Liver (tissue), 3 donors: ENCODE data around the gene RSPO4.

Experiments used
- GABPA ChIP-seq, 2 donors: IDR thresholded peaks in 1 of 2; conservative IDR thresholded peaks in 1 of 2; 2 replicates each; pipeline ENCODE4 v1.6.1; 2016; ENCODE audit warnings: antibody characterized with exemption in 2 of 2, mild to moderate bottlenecking in 1 of 2, moderate library complexity in 1 of 2
- TAF1 ChIP-seq: conservative IDR thresholded peaks from 2 replicates; pipeline ENCODE4 v1.6.1; 2016; ENCODE audit warnings: antibody characterized with exemption, mild to moderate bottlenecking
- YY1 ChIP-seq: IDR thresholded peaks from 2 replicates; pipeline ENCODE4 v1.6.1; 2016; ENCODE audit warnings: antibody characterized with exemption, mild to moderate bottlenecking
- TF ChIP-seq, protein P1 (sequence below): fragments of 150-350 bp; IDR thresholded peaks from 2 replicates; pipeline ENCODE4 v1.5.1; 2017; ENCODE audit warnings: improper control_type of control experiment, low read depth, low read length; ENCODE audit not compliant: missing input control
- TF ChIP-seq, protein P2 (sequence below): IDR thresholded peaks from 2 replicates; pipeline ENCODE4 v1.6.1; 2016; ENCODE audit warnings: antibody characterized with exemption, mild to moderate bottlenecking
- TF ChIP-seq, protein P3 (sequence below): IDR thresholded peaks from 2 replicates; pipeline ENCODE4 v1.6.1; 2016; ENCODE audit warnings: antibody characterized with exemption
- donor health status: healthy.
- donor health status: healthy.

DNA sequence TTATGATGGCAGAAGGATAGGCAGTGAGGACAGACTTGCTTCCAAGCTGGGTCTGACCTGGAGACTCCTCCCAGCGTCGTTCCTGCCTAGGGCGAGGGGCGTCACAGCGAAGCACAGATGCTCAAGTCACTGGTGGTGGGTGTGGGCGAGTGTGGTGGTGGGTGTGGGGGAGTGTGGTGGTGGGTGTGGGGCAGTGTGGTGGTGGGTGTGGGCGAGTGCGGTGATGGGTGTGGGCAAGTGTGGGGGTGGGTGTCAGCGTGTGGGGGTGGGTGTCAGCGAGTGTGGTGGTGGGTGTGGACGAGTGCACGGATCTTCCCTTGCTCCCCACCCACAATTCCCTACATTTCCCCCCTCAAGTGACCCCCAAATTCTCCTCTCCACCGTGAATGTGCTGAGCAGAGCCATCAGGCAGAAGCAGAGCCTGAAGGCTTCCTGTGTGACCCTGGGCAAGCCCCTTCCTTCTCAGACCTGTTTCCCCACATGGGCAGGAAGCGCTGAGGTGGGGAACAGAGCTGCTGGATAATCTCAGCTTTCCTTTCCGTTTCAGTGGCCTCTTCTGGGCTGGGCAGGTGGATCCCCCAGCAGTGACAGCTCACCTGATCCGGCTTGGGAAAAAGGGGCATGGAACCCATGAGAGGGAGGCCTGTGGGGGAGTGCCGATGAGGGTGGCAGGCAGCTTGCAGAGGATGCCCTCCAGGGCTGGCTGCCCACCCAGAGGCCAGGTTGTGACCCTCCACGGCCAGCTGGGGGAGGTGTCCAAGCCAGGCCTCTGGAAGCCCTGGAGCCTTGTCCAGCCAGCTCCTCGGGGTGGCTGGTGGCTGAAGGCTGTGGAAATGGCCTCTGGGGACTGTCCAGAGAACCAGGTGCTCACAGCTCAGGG, 42.9 kb downstream of the RSPO4 start:
- TF ChIP-seq, protein P1, sequence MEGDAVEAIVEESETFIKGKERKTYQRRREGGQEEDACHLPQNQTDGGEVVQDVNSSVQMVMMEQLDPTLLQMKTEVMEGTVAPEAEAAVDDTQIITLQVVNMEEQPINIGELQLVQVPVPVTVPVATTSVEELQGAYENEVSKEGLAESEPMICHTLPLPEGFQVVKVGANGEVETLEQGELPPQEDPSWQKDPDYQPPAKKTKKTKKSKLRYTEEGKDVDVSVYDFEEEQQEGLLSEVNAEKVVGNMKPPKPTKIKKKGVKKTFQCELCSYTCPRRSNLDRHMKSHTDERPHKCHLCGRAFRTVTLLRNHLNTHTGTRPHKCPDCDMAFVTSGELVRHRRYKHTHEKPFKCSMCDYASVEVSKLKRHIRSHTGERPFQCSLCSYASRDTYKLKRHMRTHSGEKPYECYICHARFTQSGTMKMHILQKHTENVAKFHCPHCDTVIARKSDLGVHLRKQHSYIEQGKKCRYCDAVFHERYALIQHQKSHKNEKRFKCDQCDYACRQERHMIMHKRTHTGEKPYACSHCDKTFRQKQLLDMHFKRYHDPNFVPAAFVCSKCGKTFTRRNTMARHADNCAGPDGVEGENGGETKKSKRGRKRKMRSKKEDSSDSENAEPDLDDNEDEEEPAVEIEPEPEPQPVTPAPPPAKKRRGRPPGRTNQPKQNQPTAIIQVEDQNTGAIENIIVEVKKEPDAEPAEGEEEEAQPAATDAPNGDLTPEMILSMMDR = no peak
- TF ChIP-seq YY1 (no peak), GABPA (IDR thresholded peaks at IDR 0.05 in 1 of 2, conservative IDR thresholded peaks at IDR 0.05 in 1 of 2) (no peak), TAF1 (no peak)
- TF ChIP-seq, protein P2, sequence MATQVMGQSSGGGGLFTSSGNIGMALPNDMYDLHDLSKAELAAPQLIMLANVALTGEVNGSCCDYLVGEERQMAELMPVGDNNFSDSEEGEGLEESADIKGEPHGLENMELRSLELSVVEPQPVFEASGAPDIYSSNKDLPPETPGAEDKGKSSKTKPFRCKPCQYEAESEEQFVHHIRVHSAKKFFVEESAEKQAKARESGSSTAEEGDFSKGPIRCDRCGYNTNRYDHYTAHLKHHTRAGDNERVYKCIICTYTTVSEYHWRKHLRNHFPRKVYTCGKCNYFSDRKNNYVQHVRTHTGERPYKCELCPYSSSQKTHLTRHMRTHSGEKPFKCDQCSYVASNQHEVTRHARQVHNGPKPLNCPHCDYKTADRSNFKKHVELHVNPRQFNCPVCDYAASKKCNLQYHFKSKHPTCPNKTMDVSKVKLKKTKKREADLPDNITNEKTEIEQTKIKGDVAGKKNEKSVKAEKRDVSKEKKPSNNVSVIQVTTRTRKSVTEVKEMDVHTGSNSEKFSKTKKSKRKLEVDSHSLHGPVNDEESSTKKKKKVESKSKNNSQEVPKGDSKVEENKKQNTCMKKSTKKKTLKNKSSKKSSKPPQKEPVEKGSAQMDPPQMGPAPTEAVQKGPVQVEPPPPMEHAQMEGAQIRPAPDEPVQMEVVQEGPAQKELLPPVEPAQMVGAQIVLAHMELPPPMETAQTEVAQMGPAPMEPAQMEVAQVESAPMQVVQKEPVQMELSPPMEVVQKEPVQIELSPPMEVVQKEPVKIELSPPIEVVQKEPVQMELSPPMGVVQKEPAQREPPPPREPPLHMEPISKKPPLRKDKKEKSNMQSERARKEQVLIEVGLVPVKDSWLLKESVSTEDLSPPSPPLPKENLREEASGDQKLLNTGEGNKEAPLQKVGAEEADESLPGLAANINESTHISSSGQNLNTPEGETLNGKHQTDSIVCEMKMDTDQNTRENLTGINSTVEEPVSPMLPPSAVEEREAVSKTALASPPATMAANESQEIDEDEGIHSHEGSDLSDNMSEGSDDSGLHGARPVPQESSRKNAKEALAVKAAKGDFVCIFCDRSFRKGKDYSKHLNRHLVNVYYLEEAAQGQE = no peak
- TF ChIP-seq, protein P3, sequence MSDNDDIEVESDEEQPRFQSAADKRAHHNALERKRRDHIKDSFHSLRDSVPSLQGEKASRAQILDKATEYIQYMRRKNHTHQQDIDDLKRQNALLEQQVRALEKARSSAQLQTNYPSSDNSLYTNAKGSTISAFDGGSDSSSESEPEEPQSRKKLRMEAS = no peak
